ENCODE results near the gene CRB2.

- TF ChIP-seq CTCF (IDR thresholded peaks at IDR 0.05), result no peak
- no peak for TF ChIP-seq POLR2A (IDR thresholded peaks at IDR 0.05)
Observed at GRCh38 chr9:123419721-123420591, 64.0 kb downstream of the CRB2 start.
